Activated CD4-positive, CD25-positive, alpha-beta regulatory T cell treated with anti-CD3 and anti-CD28 coated beads, Interleukin-2, amount 50 U/mL, for 16 hours (primary cell): ENCODE data around the gene VTI1A.
A peak's percentile ranks its signal among the peaks of the same experiment; 100 is the strongest.
"Not testable (repeated sequence)": the region's sequence is repeated elsewhere in the genome, so short reads cannot be mapped to it uniquely, and the experiment has no call there.

Experiments used
- DNase-seq: peaks from one replicate; pipeline ENCODE4 v3.0.0-alpha.2; 2020; ENCODE audit warnings: low read depth, low spot score

The VTI1A gene

DNA sequence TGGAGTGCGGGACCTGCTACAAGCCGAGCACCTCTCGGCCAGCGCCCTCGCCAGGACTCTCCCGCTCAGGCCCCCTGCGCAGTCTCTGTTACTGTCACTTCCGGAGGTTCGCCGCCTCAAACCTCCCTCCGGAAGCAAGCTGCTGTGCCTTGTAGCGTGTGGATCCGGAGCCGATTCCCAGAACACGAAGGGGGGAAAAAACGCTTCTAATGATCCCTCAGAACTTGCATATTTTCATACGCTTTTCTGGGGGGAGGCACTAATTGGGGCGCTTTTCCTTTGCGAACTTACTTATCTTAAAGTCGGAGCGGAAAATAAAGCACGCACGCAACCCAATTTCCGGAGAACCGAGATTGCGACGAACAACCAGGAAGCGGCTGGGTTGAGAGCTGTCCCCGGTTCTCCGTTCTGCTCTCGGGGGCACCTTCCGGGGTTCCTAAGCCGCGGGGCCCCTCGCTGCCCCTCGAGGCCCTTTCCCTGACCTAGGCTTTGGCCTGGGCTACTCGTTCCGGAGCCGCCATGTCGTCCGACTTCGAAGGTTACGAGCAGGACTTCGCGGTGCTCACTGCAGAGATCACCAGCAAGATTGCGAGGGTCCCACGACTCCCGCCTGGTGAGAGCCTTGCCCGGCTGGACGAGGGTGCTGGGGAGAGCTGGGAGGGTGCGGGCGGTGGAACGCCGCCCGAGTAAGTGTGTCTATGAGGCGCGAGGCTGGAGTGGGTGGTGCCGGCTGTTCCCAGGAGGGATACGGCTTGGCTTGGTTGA is at the start of gene VTI1A, which contains the start of gene ZDHHC6:
Gene VTI1A, plus strand, starts transcription at position 361 of the 765 bp plus-strand sequence. Its CDS starts 159 bp downstream, at position 520.
Gene ZDHHC6, minus strand, starts transcription at position 60 of the 765 bp plus-strand sequence. CDS start 1,478 bp downstream, outside the sequence.
- peak; percentile 78 for DNase-seq

GRCh38 chr10:112397592-112397991 is 49.4 kb upstream of the VTI1A start:
- DNase-seq = no peak

DNA sequence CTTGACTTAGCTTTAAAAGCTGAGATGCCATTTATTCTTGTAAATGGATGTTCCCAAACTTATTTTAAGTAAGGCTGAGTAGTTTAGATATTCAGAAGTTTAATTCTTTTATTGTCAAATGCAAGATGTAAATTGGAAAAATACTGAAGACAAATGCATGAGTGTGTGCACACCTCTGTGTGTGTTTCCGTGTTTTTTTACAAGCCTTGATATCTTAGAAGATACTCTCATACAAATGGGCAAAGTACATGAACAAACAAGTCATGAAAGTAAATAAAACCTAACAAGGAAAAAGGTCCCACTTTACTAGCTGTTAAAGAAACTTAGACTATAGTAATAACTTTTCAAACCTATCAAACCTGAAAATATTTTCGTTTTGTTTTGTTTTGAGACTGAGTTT is 44.1 kb upstream of the VTI1A start:
- no peak for DNase-seq

- DNase-seq = no peak
Observed at GRCh38 chr10:112404617-112405016, 42.4 kb upstream of the VTI1A start.

- DNase-seq = not testable (repeated sequence)
Observed at GRCh38 chr10:112406806-112407205, 40.2 kb upstream of the VTI1A start.

GRCh38 chr10:112407696-112408095 is 39.3 kb upstream of the VTI1A start:
- no peak for DNase-seq

DNA sequence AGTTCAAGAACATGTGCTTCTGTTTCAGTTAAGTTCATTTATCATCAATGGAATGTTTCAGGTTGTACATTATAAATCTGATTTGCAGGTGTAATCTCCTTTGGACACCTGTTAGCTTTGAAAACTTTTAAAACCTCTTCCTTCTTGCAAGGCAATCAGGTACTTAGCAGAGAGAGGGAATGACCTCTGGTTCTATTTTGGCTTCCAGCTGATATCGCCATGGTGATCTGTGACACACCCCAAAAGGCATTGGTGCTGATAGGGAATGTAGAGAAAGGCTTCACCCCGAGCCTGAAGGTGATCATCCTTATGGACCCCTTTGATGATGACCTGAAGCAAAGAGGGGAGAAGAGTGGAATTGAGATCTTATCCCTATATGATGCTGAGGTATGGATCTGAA is 37.7 kb upstream of the VTI1A start:
- no peak for DNase-seq

- no peak for DNase-seq
Observed at GRCh38 chr10:112409755-112410154, 37.3 kb upstream of the VTI1A start.

DNA sequence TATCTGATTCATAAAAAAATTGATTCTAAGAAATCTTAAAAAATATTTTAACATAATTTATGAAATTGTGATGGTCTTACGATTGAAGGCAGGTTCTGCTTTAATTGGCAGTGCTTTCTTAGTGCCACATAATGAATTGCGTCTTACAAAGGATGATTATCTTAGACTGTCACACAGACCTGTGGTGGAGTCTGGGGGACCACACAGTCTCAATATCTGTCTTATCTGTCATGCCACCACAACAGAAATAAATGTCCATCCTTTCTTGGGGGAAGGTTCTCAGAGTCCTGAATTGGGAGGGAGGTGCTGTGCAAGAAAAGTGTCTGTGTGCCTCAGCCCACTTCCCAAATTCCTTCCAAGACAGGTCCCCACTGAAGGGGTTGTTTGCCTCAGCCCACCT is 34.3 kb upstream of the VTI1A start:
- DNase-seq = no peak

DNA sequence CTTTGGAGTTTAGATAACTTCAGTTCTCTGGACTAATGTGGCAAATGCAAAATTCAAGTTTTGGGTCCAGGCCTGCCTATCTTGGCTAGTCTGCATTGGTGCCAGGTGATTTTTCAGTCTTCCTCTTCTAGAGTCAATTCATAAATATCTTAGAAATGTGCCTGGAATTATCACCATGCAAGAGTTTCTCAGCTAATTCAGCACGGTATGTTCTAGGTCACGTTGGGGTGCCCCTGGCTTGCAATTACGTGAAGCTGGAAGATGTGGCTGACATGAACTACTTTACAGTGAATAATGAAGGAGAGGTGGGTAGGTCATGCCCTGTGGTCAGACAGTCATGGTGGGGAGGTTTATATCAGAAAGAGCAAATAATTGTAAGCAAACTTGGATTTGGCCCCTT is 25.3 kb upstream of the VTI1A start:
- DNase-seq = no peak

DNA sequence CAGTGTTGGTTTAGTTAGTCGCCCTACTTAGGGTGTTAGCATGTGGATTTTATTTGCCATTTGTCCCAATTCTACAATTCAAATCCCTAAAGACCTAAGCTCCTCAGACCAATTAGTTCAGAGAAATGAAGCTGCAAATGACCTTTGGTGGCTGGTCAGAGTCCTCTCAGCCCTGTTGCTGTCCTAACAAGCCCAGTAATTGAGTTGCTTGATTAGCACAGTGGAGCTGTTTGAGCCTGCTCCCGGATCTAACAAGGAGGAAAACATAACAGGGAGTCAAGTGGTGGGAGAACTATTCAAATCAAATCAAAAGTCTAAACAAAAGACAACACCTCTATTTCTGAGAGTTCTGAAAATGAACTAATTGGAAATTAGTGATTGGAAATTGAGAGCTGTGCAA is 22.4 kb upstream of the VTI1A start:
- no peak for DNase-seq

DNA sequence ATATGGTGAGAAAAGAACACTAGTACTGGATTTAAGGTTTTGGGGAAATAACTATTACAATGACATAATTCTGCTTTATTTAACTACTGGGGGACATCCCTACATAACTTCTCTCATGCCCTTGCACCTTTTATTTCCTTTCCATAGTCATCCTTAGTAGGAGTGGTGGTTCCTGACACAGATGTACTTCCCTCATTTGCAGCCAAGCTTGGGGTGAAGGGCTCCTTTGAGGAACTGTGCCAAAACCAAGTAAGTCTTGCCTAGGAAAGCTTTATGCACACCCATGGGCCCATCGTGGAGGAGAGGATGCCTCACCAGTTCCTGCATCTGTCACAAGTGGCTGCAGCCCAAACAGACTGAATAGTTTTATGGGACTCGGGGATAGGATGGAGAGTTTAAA is 20.9 kb upstream of the VTI1A start:
- no peak for DNase-seq

GRCh38 chr10:112429147-112429546 is 17.9 kb upstream of the VTI1A start:
- DNase-seq = no peak

DNA sequence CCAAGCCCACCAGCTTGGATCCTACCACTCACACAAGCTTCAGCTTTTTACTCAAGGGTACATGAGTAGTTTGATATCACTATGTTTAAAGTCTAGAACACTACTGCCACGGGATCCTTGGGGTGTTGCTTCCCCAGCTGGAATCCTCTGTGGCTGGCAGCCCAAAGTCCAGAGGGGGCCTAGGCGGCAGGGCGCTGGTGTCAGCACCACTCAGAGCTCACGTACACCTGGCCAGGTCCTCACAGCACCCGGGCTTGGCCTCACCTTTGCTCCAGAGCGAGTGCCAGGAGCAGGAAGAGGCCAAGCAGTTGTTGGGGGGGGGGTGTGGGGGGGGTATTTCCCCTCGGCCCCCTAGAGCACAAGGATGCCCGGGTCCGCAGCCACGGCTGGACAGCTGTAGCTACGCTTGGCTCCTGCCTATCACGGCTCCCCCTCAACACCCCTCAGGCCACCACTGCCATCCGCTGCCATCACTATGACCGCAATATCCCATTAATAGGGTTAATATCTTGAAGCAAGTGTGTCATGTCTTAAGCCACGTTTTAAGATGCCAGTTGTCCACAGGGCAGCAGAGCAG is 17.3 kb upstream of the VTI1A start:
- no peak for DNase-seq

GRCh38 chr10:112433136-112433535 is 13.9 kb upstream of the VTI1A start:
- no peak for DNase-seq

DNA sequence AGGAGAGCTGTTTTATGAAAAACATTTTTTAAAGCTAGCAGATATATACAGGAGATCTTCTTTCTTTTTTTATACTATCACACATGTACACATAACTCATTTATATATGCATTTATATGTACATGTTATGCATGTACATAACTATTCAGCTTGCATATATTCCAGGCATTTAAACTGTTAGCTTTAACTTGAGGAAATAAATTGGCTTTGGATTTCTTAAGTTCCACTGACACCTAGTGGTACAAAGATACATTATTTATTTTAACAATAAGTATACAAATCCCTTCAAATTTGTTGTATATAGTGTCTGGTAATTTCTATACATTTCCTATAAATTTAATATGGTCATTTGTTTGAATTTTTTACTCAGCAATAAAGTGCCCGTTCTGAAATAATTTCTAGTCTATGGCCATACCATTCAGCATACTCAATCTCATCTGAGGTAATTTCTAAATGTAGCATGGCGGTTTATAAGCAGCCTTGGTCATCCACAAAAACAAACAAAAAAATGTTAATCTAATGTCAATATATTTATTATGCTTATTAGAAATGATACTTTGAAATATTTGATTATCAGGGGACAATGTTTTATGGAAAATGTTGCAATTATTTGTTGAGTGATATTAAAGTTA is 11.9 kb upstream of the VTI1A start:
- DNase-seq = no peak

DNA sequence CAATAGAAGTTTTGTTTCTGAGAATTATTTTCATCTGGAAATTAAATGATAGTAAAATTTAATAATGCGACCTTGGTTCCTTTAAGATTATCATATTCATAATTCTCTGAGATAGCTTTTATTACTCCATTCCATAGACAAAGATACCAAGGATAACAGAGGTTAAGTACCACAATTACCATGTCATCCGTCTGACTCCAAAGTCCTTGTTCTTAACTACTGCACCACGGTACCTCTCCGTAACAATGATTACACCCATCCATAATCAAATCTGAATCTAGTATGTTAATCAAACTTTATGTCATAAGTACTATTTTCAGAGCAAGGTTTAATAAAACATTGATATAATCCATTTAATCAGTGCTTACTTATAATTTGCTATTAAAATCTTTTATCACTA is 8.7 kb upstream of the VTI1A start:
- DNase-seq = no peak

DNA sequence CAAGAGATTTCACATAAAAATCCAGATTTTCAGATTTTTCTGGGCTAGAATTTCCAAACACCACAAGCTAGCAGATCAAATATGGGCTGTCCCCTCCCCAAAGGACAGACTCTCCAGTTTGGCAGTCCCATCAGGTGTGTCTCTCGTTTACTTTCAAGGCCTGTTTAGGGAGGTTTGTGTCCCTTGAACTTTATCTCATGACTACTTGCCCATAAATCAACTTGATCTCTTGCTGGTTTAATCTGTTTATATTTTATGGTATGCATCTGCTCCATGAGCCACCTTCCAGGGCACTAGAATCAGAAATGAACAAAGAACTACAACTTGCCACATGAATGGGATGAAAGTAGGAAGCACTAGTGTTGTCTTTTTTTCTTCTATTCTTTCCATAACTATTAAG is 5.5 kb upstream of the VTI1A start:
- no peak for DNase-seq

- no peak for DNase-seq
Observed at GRCh38 chr10:112442063-112442462, 5.0 kb upstream of the VTI1A start.

GRCh38 chr10:112446055-112446854 is 760 bp upstream of the VTI1A start:
- DNase-seq = no peak

DNA sequence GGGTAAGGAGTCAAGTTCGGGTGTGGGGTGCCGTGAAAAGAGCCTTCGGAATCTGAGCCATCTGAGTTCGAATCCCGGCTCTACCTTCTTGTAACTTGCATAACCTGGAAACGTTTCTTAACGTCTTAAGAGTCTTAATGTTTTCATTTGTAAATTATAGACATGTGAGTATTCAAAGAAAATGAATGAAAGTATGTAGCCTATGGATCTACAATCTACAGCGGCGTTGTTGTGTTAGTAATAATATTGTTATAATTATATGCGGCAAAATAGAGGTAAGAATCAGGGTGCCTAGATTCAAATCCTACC is 559 bp downstream of the VTI1A start:
- no peak for DNase-seq

DNA sequence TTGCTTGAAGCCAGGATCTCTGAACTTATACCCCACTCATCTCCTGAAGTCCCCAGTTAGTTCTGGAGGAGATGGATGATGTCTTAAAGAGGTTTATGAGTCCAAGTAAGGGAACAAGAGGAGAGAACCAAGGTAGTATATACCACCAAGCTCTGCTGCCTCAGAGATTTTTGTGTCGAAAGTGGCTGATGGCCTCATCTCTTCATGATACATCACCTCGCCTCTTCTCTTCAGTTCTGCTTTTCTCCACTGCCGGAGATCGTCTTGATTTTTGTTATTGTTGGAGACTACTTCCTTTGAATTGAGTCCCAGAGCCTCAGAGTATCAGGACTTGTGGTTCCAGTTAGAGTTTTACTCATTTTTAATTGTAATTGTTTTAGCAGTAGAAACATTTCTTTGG is 1.9 kb downstream of the VTI1A start:
- DNase-seq = no peak
